ENCODE data around the gene SLC16A12. TPM values are rescaled to one million over a fixed set of nuclear protein-coding genes. Genes with fewer than 3 reads are reported as not detected.

Gene SLC16A12
- total RNA-seq, 1 donor from 2014 or later: 0.75 TPM

DNA sequence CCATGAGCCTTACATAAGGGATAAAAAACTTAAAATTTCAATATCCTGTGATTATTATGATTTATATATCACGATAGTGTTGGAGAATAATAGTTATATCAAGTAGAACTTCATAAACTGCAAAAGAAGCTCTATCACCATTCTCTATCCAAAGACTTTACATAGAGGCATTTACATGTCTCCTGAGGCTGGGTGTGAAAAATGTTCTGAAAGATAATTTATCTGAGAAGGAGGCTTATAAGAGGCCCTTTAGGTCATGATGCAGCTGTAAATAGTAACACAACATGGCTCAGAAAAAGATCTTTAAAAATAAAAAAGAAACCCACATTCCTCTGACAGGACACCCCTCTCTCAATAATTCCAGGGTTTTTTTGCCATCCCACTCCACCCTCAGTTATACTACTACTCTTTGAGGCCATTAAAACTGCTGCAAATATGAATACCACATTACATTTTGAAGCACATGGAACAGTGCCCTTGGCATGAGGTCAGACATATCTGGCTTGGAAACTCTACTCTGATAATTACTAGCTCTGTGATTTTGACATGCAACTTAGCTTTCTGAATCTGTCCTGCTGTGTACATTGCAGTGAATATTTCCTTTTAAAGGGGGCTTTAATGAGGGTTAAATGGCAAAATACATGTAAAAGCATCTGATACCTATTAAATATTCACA lies 55.5 kb downstream of the SLC16A12 start:
- Histone ChIP-seq H3K36me3 (ENCODE audit: control insufficient read depth, insufficient read depth, low read length) (no peaks in the 10 kb centered on the region), H3K4me3 (ENCODE audit: low read depth, low read length) (no peak overlapping the region), H3K27me3 (ENCODE audit: control insufficient read depth, insufficient read depth, low read length) (no peaks in the 10 kb centered on the region)
- TF ChIP-seq, protein P1, sequence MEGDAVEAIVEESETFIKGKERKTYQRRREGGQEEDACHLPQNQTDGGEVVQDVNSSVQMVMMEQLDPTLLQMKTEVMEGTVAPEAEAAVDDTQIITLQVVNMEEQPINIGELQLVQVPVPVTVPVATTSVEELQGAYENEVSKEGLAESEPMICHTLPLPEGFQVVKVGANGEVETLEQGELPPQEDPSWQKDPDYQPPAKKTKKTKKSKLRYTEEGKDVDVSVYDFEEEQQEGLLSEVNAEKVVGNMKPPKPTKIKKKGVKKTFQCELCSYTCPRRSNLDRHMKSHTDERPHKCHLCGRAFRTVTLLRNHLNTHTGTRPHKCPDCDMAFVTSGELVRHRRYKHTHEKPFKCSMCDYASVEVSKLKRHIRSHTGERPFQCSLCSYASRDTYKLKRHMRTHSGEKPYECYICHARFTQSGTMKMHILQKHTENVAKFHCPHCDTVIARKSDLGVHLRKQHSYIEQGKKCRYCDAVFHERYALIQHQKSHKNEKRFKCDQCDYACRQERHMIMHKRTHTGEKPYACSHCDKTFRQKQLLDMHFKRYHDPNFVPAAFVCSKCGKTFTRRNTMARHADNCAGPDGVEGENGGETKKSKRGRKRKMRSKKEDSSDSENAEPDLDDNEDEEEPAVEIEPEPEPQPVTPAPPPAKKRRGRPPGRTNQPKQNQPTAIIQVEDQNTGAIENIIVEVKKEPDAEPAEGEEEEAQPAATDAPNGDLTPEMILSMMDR (IDR thresholded peaks at IDR 0.05; ENCODE audit: insufficient read depth, low read length, poor library complexity, severe bottlenecking): no peak
- DNase-seq (ENCODE audit: low read depth): no peak

- no peaks in the 10 kb centered on the region for H3K36me3 ChIP-seq (ENCODE audit: control insufficient read depth, insufficient read depth, low read length)
- H3K27me3 ChIP-seq (ENCODE audit: control insufficient read depth, insufficient read depth, low read length): no peaks in the 10 kb centered on the region
- H3K4me3 ChIP-seq (ENCODE audit: low read depth, low read length): no peak overlapping the region
- TF ChIP-seq, protein P1 (IDR thresholded peaks at IDR 0.05; ENCODE audit: insufficient read depth, low read length, poor library complexity, severe bottlenecking): no peak
- no peak for DNase-seq (ENCODE audit: low read depth)
Observed at GRCh38 chr10:89478739-89479654, 56.4 kb downstream of the SLC16A12 start.

- Histone ChIP-seq H3K4me3 (ENCODE audit: low read depth, low read length) (no peak overlapping the region), H3K27me3 (ENCODE audit: control insufficient read depth, insufficient read depth, low read length) (no peaks in the 10 kb centered on the region), H3K36me3 (ENCODE audit: control insufficient read depth, insufficient read depth, low read length) (no peaks in the 10 kb centered on the region)
- no peak for DNase-seq (ENCODE audit: low read depth)
- TF ChIP-seq, protein P1 (IDR thresholded peaks at IDR 0.05; ENCODE audit: insufficient read depth, low read length, poor library complexity, severe bottlenecking): no peak
Observed at GRCh38 chr10:89478085-89478738, 57.2 kb downstream of the SLC16A12 start.

DNA sequence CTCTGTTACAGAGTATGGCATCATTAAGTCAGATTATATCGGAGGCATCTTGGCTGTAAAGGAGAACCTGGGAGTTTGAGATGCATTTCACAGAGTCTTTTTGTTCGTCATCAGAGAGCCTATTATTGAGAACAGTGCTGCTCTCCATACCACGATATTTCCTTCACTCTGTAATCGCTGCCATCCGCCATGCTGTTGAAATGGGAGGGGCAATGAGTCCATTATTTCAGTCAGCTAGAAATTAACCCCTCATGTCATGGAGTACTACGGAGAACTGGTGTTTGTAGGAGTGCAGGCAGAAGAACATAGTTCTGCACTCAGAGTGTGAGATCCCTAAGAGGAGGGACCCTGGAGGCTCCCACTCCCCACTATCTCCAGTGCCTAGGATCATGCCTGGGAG lies 59.2 kb downstream of the SLC16A12 start:
- Histone ChIP-seq H3K4me3 (ENCODE audit: low read depth, low read length) (no peak overlapping the region), H3K27me3 (ENCODE audit: control insufficient read depth, insufficient read depth, low read length) (no peaks in the 10 kb centered on the region), H3K36me3 (ENCODE audit: control insufficient read depth, insufficient read depth, low read length) (no peaks in the 10 kb centered on the region)
- TF ChIP-seq, protein P1 (IDR thresholded peaks at IDR 0.05; ENCODE audit: insufficient read depth, low read length, poor library complexity, severe bottlenecking): no peak
- DNase-seq (ENCODE audit: low read depth): no peak

DNA sequence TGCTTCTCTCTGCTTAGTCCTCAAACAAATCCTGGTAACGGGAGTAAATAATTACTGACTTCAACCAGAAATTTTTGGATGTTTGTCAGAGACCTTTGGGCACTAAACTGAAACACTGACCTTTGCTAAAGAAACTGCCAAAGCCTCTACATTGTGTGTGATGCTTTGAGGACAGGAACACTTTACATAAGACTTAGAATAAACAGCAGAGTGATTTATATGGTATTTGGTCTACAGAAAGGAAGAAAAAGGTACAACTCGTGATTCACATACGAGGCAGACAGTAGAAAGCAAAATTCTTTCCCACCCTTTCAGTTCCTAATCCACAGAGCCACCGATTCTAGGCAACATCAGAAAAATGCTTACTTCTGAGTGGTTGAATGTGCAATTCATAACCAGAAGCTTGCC lies 59.8 kb downstream of the SLC16A12 start:
- H3K27me3 ChIP-seq (ENCODE audit: control insufficient read depth, insufficient read depth, low read length): no peaks in the 10 kb centered on the region
- no peak for DNase-seq (ENCODE audit: low read depth)
- TF ChIP-seq, protein P1 (IDR thresholded peaks at IDR 0.05; ENCODE audit: insufficient read depth, low read length, poor library complexity, severe bottlenecking): no peak
- no peaks in the 10 kb centered on the region for H3K36me3 ChIP-seq (ENCODE audit: control insufficient read depth, insufficient read depth, low read length)
- H3K4me3 ChIP-seq (ENCODE audit: low read depth, low read length): no peak overlapping the region

All from kidney epithelial cell (primary cell).